SH-SY5Y (cell line): ENCODE results near the gene ABHD12.

Source experiments
- GATA2 ChIP-seq: IDR thresholded peaks from 2 replicates; pipeline ENCODE4 v1.6.1; 2011; ENCODE audit warnings: mild to moderate bottlenecking, low read depth, low read length
- GATA3 ChIP-seq: IDR thresholded peaks from 2 replicates; pipeline ENCODE4 v1.6.1; 2011; ENCODE audit warnings: low read depth, mild to moderate bottlenecking, low read length, moderate library complexity

DNA sequence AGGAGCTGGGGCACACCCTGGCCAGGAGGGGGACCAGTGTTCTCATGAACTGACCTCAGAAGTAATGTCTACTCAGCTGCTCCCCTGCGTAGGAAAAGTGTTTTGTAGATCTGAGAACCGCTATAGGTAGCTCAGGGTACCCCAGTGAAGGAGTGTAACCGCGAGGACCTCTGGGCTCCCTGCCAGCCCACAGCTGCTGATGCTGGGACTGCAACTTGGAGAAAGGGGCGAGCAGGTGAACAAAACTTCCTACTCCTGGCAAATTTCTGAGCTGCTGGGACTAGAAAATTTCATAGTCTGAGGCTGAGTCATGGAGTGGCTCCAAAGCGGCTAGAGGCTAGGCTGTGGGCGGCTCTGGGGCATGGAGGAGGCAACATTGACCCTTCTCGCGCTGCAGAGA is 90.8 kb downstream of the ABHD12 start:
- TF ChIP-seq GATA3 = no peak
- no peak for TF ChIP-seq GATA2
